ENCODE measurements around the gene CERKL.

Gene CERKL

GRCh38 chr2:181605889-181606837 is 50.7 kb downstream of the CERKL start:
- Histone ChIP-seq H3K4me1 (ENCODE audit: insufficient read depth, low read length, poor library complexity, severe bottlenecking) (peaks cover 35% of the 10 kb centered on the region), H3K27me3 (ENCODE audit: insufficient read depth, low read length, poor library complexity, severe bottlenecking) (no peaks in the 10 kb centered on the region), H3K9ac (ENCODE audit: low read depth, low read length, poor library complexity, severe bottlenecking) (no peak overlapping the region), H3F3A (ENCODE audit: low read depth) (no peaks in the 10 kb centered on the region), H2AFZ (ENCODE audit: low read length) (no peak overlapping the region), H3K4me3 (ENCODE audit: low read length, poor library complexity, severe bottlenecking) (no peak overlapping the region), H3K36me3 (ENCODE audit: insufficient read depth, low read length) (no peaks in the 10 kb centered on the region), H3K9me3 (ENCODE audit: insufficient read depth, low read depth, low read length) (peaks cover 14% of the 10 kb centered on the region; the same call in 1 of the 2 replicates), H3K9me2 (replicated peaks; ENCODE audit: low read depth, low read length) (no peaks in the 10 kb centered on the region), H3K79me2 (ENCODE audit: insufficient read depth, low read length) (no peaks in the 10 kb centered on the region), H3K4me2 (ENCODE audit: low read depth, low read length, poor library complexity, severe bottlenecking) (no peak overlapping the region), H4K20me1 (ENCODE audit: insufficient read depth, low read length, poor library complexity, severe bottlenecking) (no peaks in the 10 kb centered on the region)
- TF ChIP-seq CTCF (conservative IDR thresholded peaks at IDR 0.05; ENCODE audit: low read length) (no peak), EZH2phosphoT487 (IDR thresholded peaks at IDR 0.05; ENCODE audit: borderline replicate concordance) (no peak)

- H3K9me2 ChIP-seq (replicated peaks; ENCODE audit: low read depth, low read length) = no peaks in the 10 kb centered on the region
- H3K9me3 ChIP-seq (ENCODE audit: insufficient read depth, low read depth, low read length) = peaks cover 14% of the 10 kb centered on the region; the same call in 1 of the 2 replicates
- H3K4me3 ChIP-seq (ENCODE audit: low read length, poor library complexity, severe bottlenecking) = no peak overlapping the region
- H3F3A ChIP-seq (ENCODE audit: low read depth) = no peaks in the 10 kb centered on the region
- H3K27me3 ChIP-seq (ENCODE audit: insufficient read depth, low read length, poor library complexity, severe bottlenecking) = no peaks in the 10 kb centered on the region
- TF ChIP-seq EZH2phosphoT487 (IDR thresholded peaks at IDR 0.05; ENCODE audit: borderline replicate concordance) = no peak
- TF ChIP-seq CTCF (conservative IDR thresholded peaks at IDR 0.05; ENCODE audit: low read length) = no peak
- H3K4me1 ChIP-seq (ENCODE audit: insufficient read depth, low read length, poor library complexity, severe bottlenecking) = peaks cover 18% of the 10 kb centered on the region
- no peaks in the 10 kb centered on the region for H3K79me2 ChIP-seq (ENCODE audit: insufficient read depth, low read length)
- no peaks in the 10 kb centered on the region for H3K36me3 ChIP-seq (ENCODE audit: insufficient read depth, low read length)
- H2AFZ ChIP-seq (ENCODE audit: low read length) = no peak overlapping the region
- no peak overlapping the region for H3K9ac ChIP-seq (ENCODE audit: low read depth, low read length, poor library complexity, severe bottlenecking)
- H4K20me1 ChIP-seq (ENCODE audit: insufficient read depth, low read length, poor library complexity, severe bottlenecking) = no peaks in the 10 kb centered on the region
- H3K4me2 ChIP-seq (ENCODE audit: low read depth, low read length, poor library complexity, severe bottlenecking) = peak overlapping the region; percentile 40
These were observed 54.9 kb downstream of the CERKL start for GRCh38 chr2:181602017-181602416.

GRCh38 chr2:181596556-181596955 is 60.3 kb downstream of the CERKL start:
- Histone ChIP-seq H3K9ac (ENCODE audit: low read depth, low read length, poor library complexity, severe bottlenecking) (no peak overlapping the region), H3K9me2 (replicated peaks; ENCODE audit: low read depth, low read length) (no peaks in the 10 kb centered on the region), H3K4me1 (ENCODE audit: insufficient read depth, low read length, poor library complexity, severe bottlenecking) (peaks cover 2% of the 10 kb centered on the region), H3F3A (ENCODE audit: low read depth) (no peaks in the 10 kb centered on the region), H3K9me3 (ENCODE audit: insufficient read depth, low read depth, low read length) (no peaks in the 10 kb centered on the region), H4K20me1 (ENCODE audit: insufficient read depth, low read length, poor library complexity, severe bottlenecking) (no peaks in the 10 kb centered on the region), H3K4me3 (ENCODE audit: low read length, poor library complexity, severe bottlenecking) (no peak overlapping the region), H3K79me2 (ENCODE audit: insufficient read depth, low read length) (no peaks in the 10 kb centered on the region), H3K36me3 (ENCODE audit: insufficient read depth, low read length) (no peaks in the 10 kb centered on the region), H3K4me2 (ENCODE audit: low read depth, low read length, poor library complexity, severe bottlenecking) (no peak overlapping the region), H3K27me3 (ENCODE audit: insufficient read depth, low read length, poor library complexity, severe bottlenecking) (no peaks in the 10 kb centered on the region), H2AFZ (ENCODE audit: low read length) (no peak overlapping the region)
- TF ChIP-seq CTCF (conservative IDR thresholded peaks at IDR 0.05; ENCODE audit: low read length) (no peak), EZH2phosphoT487 (IDR thresholded peaks at IDR 0.05; ENCODE audit: borderline replicate concordance) (no peak)

Data from Loucy (cell line).